Skeletal muscle satellite cell (primary cell): ENCODE data around the gene TMEM132D.

ENCODE experiments used
- H3K27me3 ChIP-seq: 2 replicates; pipeline ENCODE4 v1.7.0; 2013; ENCODE audit warnings: low read length; ENCODE audit not compliant: control insufficient read depth, insufficient read depth
- H3K36me3 ChIP-seq: 2 replicates; pipeline ENCODE4 v1.7.0; 2013; ENCODE audit warnings: mild to moderate bottlenecking, control low read depth, low read length; ENCODE audit not compliant: insufficient read depth
- H3K4me1 ChIP-seq: 2 replicates; pipeline ENCODE4 v1.7.0; 2013; ENCODE audit warnings: low read length; ENCODE audit not compliant: control insufficient read depth, insufficient read depth
- H3K4me2 ChIP-seq: 2 replicates; pipeline ENCODE4 v1.7.0; 2013; ENCODE audit warnings: mild to moderate bottlenecking, low read length
- H3K4me3 ChIP-seq: 2 replicates; pipeline ENCODE4 v1.7.0; 2013; ENCODE audit warnings: low read length
- H3K9ac ChIP-seq: 2 replicates; pipeline ENCODE4 v1.7.0; 2013; ENCODE audit warnings: mild to moderate bottlenecking, low read depth, low read length, moderate library complexity
- H3K9me3 ChIP-seq: replicated peaks from 2 replicates; pipeline ENCODE4 v1.7.0; 2013; ENCODE audit warnings: mild to moderate bottlenecking, control low read depth, low read length

TMEM132D gene

DNA sequence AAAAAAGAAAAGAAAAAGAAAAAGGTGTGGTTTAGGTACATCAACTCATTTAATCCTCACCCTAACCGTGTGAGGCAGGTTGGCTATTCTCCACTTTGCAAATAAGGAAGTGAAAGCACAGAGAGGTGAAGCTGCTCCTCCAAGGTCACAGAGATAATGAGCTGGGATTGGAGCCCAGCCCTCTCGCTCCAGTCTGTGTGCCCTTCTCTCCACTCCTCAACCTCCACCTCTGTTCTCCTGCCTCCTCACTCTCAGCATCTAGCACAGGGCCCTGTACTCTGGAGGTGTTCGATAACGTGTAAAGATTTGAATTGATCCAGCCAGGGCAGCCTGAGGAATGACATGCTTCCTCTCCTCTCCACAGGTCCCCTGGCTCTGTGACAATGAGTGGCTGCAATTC is 502.3 kb downstream of the TMEM132D start:
- Histone ChIP-seq H3K4me3 (no peak overlapping the region), H3K9me3 (peaks cover 4% of the 10 kb centered on the region), H3K27me3 (no peaks in the 10 kb centered on the region)

GRCh38 chr12:129394177-129394825 is 509.5 kb downstream of the TMEM132D start:
- Histone ChIP-seq H3K27me3 (no peaks in the 10 kb centered on the region), H3K4me2 (no peak overlapping the region), H3K9me3 (no peaks in the 10 kb centered on the region), H3K9ac (no peak overlapping the region), H3K4me3 (no peak overlapping the region), H3K36me3 (no peaks in the 10 kb centered on the region), H3K4me1 (no peaks in the 10 kb centered on the region)

More for the DNA sequence above, 502.3 kb downstream of the TMEM132D start:
- no peak overlapping the region for H3K4me2 ChIP-seq
- no peaks in the 10 kb centered on the region for H3K4me1 ChIP-seq
- no peaks in the 10 kb centered on the region for H3K36me3 ChIP-seq
- H3K9ac ChIP-seq = no peak overlapping the region

DNA sequence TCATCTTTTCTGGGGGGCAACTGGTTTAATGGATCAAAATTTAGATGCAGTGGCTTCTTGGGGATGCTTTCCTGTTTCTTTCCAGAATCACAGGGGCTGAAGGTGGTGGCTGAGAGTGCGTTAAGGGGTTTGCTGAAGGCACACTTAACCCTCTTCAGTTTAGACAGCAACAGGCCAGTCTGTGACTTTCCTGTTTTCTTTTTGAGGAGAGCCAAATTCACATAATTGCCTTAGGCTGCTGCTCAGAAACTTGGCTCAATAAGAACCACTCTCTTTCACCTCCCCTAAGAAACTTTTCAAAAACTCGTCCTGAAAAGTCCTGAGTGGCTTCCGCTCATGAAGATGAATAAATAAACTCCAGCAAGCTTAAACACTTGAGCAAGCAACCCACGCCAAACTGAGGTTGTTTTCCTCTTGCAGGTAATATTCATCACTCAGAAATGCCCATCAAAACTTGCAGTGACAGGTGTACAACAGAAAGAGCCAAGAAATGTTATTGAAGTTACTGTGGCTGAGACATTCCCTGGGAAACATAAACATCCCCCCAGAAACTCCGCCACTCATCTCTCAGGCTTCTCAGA is 510.4 kb downstream of the TMEM132D start:
- Histone ChIP-seq H3K4me2 (no peak overlapping the region), H3K9me3 (no peaks in the 10 kb centered on the region), H3K4me3 (no peak overlapping the region), H3K4me1 (no peaks in the 10 kb centered on the region), H3K36me3 (no peaks in the 10 kb centered on the region), H3K27me3 (no peaks in the 10 kb centered on the region), H3K9ac (no peak overlapping the region)

- Histone ChIP-seq H3K9me3 (peaks cover 5% of the 10 kb centered on the region), H3K4me1 (no peaks in the 10 kb centered on the region), H3K9ac (no peak overlapping the region), H3K27me3 (no peaks in the 10 kb centered on the region), H3K36me3 (no peaks in the 10 kb centered on the region), H3K4me2 (no peak overlapping the region), H3K4me3 (no peak overlapping the region)
Measured at GRCh38 chr12:129385637-129385990, 518.2 kb downstream of the TMEM132D start.

DNA sequence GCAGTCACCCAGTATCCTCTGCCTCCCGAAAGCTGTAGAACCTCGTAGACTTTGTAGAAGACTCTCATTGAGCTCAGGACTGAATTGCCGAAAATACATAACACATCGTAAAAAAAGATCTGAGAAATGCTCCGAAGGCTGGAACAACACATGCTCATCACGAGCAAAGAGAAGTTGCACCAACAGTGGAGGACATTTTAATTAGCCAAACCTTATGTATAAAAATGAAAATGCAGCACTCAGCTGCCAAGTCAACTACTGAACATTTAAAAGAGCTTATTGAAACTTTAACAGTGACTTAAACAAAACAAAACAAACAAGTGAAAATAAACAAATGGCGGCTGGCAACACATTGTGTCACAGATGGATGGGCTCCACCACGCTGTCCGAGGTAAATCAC is 519.9 kb downstream of the TMEM132D start:
- peaks cover 5% of the 10 kb centered on the region for H3K9me3 ChIP-seq
- H3K4me1 ChIP-seq = no peaks in the 10 kb centered on the region
- H3K9ac ChIP-seq = no peak overlapping the region
- H3K36me3 ChIP-seq = no peaks in the 10 kb centered on the region
- no peak overlapping the region for H3K4me2 ChIP-seq
- H3K27me3 ChIP-seq = no peaks in the 10 kb centered on the region
- no peak overlapping the region for H3K4me3 ChIP-seq

- Histone ChIP-seq H3K36me3 (no peaks in the 10 kb centered on the region), H3K4me1 (no peaks in the 10 kb centered on the region), H3K4me3 (no peak overlapping the region), H3K4me2 (no peak overlapping the region), H3K9ac (no peak overlapping the region), H3K9me3 (peaks cover 5% of the 10 kb centered on the region), H3K27me3 (no peaks in the 10 kb centered on the region)
Measured at GRCh38 chr12:129381715-129382114, 522.1 kb downstream of the TMEM132D start.

DNA sequence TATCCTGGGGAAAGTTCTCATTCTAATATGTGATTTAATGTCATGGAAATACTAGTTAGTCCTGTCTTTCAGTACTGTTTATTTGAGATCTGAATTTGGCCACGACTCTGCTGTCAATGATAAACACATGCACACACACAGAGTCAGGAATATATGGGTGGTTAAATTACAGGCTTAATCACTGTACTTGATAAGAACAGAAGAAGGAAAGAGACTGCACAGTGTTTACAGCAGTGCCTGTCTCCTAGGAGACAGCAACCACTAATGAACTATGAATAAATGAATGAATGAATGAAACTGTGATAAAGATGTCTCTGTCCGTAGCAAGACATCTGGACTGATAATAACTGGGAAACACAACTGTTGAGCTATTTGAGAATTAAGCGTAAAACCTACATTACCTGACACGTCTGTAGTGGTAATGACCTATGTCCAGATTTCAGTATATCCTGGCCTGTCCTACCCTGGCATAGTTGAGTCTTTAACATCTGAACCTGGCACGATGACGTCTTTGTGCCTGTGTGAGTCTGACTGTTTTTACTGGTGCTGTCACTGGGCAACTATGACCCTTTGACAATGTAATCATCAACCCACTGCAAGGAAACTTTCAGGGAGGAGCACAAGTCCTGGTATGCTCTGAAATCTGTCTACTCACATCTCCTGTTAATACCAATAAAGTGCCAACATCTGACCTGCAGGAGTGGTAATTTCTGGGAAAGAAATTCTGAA is 524.6 kb downstream of the TMEM132D start:
- H3K9ac ChIP-seq = no peak overlapping the region
- H3K36me3 ChIP-seq = no peaks in the 10 kb centered on the region
- no peaks in the 10 kb centered on the region for H3K4me1 ChIP-seq
- peaks cover 6% of the 10 kb centered on the region for H3K9me3 ChIP-seq
- H3K4me2 ChIP-seq = no peak overlapping the region
- H3K4me3 ChIP-seq = no peak overlapping the region
- H3K27me3 ChIP-seq = no peaks in the 10 kb centered on the region

DNA sequence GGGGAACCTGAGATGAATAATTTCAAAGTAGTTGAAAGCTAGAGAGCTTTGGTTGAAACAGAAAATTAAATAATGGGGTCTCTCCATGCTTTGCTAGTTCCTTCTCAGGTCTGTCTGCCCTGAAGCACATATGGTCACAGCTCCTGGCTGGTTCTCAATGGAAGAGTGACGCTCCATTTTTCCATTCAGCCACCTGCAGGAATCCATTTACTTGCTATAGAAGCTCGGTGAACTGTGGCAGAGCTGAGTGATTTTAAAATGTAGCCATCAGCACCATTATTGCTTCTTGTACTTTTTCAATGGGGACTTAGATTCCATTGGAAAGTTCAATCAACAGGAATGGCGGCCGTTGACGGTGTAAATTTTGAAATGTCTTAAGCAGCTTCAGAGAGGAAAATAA is 525.3 kb downstream of the TMEM132D start:
- no peaks in the 10 kb centered on the region for H3K27me3 ChIP-seq
- H3K36me3 ChIP-seq = no peaks in the 10 kb centered on the region
- H3K9me3 ChIP-seq = peaks cover 9% of the 10 kb centered on the region
- H3K4me1 ChIP-seq = no peaks in the 10 kb centered on the region
- H3K4me3 ChIP-seq = no peak overlapping the region
- H3K4me2 ChIP-seq = no peak overlapping the region
- no peak overlapping the region for H3K9ac ChIP-seq

DNA sequence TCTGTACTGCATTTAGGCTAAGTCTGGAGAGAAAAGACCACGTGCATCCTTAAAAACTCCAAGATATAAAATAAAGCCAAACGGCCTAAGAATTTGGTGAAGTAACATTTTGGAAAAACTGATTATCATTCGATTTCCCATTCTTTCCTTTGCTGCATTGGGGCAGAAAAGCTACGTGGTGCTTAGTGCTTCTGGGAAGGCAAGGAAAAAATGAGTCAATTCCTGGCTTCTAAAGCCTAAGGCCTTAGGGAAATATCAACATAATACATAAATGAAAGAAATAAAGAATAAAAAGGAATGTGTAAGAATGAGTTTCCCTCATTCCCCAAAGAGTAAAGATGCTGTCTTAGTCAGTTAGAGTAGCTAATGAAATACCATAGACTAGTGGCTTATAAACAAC is 530.1 kb downstream of the TMEM132D start:
- no peaks in the 10 kb centered on the region for H3K27me3 ChIP-seq
- no peaks in the 10 kb centered on the region for H3K36me3 ChIP-seq
- H3K4me3 ChIP-seq = no peak overlapping the region
- no peak overlapping the region for H3K4me2 ChIP-seq
- no peak overlapping the region for H3K9ac ChIP-seq
- no peaks in the 10 kb centered on the region for H3K4me1 ChIP-seq
- H3K9me3 ChIP-seq = peaks cover 9% of the 10 kb centered on the region

DNA sequence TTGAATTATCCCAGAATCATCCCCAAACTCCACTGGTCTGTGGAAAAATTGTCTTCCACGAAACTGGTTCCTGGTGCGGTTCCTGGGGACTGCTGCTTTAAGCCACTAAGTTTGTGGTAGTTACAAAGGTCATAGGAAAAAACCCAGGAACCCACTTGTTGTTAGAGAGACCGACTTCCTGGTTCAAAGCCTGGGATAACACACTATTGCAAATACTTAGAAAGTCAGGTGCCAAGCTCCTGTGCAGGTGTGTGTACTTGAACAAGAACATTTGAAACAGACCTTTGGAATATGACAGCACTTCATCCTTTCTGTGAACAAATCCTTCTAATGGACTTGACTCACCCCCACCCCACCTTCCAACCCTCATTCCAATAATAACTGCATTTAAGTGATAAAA is 530.9 kb downstream of the TMEM132D start:
- Histone ChIP-seq H3K4me2 (no peak overlapping the region), H3K4me1 (no peaks in the 10 kb centered on the region), H3K9me3 (peaks cover 3% of the 10 kb centered on the region), H3K9ac (no peak overlapping the region), H3K27me3 (no peaks in the 10 kb centered on the region), H3K36me3 (no peaks in the 10 kb centered on the region), H3K4me3 (no peak overlapping the region)

GRCh38 chr12:129372348-129372747 is 531.5 kb downstream of the TMEM132D start:
- Histone ChIP-seq H3K9ac (no peak overlapping the region), H3K9me3 (peaks cover 3% of the 10 kb centered on the region), H3K36me3 (no peaks in the 10 kb centered on the region)

GRCh38 chr12:129371268-129371667 is 532.6 kb downstream of the TMEM132D start:
- H3K4me3 ChIP-seq = no peak overlapping the region
- no peak overlapping the region for H3K9ac ChIP-seq
- no peaks in the 10 kb centered on the region for H3K36me3 ChIP-seq
- H3K4me1 ChIP-seq = no peaks in the 10 kb centered on the region
- no peaks in the 10 kb centered on the region for H3K27me3 ChIP-seq
- no peak overlapping the region for H3K4me2 ChIP-seq
- H3K9me3 ChIP-seq = peaks cover 3% of the 10 kb centered on the region

More at GRCh38 chr12:129372348-129372747, 531.5 kb downstream of the TMEM132D start:
- H3K4me1 ChIP-seq = no peaks in the 10 kb centered on the region
- no peak overlapping the region for H3K4me3 ChIP-seq
- H3K4me2 ChIP-seq = no peak overlapping the region
- no peaks in the 10 kb centered on the region for H3K27me3 ChIP-seq
